NCI-H510A (cell line): Measurements from ENCODE around the gene HS3ST6.
A peak's percentile ranks its signal among the peaks of the same experiment; 100 is the strongest.
"Not testable (repeated sequence)": the region's sequence is repeated elsewhere in the genome, so short reads cannot be mapped to it uniquely, and the experiment has no call there.

Experiments used
- DNase-seq: peaks from one replicate; lab custom pipeline; 2025; lab: John Stamatoyannopoulos, UW

The HS3ST6 gene

DNA sequence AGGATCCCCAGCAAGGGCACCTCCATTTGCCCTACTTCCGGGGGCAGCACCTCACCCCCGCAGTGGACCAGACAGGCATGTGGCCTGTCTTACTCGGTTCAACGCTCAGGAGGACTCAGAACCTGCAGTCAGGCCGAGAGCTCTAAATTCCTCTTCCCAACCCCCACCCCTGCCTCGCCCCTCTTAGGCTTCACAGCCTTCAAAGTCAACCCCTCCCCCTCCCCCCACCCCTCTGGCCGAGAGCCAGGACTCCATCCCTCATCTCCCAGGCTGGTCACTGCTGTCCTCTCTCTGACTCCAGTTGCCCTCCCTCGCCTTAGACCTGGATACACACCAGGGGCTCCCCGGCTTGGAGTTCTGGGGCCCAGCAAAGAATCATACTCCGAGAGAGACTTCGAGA, 8.1 kb upstream of the HS3ST6 start:
- no peak for DNase-seq

DNA sequence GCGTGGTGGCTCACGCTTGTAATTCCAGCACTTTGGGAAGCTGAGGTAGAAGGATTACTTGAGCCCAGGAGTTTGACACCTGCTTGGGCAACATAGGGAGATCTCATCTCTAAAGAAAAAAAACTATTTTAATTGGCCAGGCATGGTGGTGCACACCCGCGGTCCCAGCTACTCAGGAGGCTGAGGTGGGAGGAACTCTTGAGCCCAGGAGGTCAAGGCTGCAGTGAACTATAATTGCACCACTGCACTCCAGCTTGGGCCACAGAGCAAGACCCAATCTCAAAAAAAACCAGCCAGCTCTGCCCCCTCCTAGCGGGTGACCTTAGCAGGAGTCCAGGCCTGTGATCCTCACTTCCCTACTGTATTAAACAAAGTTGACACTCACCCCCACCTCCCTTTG, 5.9 kb upstream of the HS3ST6 start:
- DNase-seq = no peak

- DNase-seq = no peak
These were observed 5.3 kb upstream of the HS3ST6 start for GRCh38 chr16:1923299-1924034.

GRCh38 chr16:1922357-1922756, 4.1 kb upstream of the HS3ST6 start:
- DNase-seq = no peak

DNA sequence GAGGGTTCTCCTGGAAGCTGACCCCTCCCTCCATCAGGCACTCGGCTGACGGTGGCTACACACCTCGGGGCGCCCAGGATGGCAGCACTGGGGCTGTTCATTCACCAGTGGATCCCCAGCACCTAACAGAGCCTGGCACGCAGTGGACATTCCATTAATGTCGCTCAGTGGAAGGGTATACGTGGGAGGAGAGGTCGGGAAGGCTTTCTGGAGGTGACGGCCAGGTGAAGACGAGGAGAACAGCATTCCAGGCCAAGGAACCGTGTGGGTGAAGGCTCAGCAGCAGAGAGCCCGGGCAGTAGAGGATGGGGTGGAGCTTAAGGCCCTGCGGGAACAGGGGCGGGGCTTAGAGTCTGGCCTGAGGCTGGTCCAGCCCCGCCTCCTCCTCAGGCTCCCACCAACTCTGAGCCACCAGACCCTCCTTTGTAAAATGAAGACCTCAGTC, 2.5 kb upstream of the HS3ST6 start:
- no peak for DNase-seq

DNA sequence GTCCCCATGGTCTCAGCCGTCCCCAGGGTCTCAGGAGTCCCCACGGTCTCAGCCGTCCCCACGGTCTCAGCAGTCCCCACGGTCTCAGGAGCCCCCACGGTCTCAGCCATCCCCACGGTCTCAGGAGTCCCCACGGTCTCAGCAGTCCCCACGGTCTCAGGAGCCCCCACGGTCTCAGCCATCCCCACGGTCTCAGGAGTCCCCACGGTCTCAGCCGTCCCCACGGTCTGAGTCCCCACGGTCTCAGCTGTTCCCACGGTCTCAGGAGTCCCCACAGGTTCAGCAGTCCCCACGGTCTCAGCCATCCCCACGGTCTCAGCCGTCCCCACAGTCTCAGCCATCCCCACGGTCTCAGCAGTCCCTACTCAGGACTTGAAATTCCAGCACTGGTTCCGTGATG, 1.9 kb upstream of the HS3ST6 start:
- DNase-seq = not testable (repeated sequence)

- no peak for DNase-seq
These were observed 1.2 kb upstream of the HS3ST6 start for GRCh38 chr16:1919327-1919998.

DNA sequence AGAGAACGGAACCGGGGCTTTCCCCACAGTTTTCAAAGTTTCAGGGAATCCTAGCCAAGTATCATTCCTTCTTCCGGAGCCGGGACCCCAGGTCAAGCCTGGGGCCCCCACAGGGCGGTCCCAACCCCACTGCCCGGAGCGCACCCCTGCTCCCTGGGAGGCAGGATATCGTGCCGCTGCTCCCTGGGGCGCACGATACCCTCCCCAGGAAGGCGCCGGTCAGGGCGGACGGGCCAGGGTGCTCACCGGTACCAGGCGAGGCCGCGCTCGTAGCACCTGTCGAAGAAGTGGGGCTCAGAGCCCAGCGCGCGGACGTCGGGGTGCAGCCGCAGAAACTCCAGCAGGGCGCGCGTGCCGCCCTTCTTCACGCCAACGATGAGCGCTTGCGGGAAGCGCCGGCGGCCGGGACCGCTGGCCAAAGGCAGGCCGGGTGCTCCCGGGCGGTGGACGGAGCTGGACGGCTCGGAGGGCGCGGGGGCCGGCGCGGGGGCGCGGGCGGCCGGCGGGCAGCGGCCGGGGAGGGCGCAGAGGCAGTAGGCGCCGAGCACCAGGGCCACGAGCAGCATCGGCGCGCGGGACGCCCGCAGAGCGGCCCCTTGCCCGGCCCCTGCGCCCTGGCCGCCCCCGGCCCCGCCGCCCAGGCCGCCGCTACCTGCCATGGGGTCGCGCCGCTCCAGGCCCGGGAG, 407 bp downstream of the HS3ST6 start:
- DNase-seq = no peak

DNA sequence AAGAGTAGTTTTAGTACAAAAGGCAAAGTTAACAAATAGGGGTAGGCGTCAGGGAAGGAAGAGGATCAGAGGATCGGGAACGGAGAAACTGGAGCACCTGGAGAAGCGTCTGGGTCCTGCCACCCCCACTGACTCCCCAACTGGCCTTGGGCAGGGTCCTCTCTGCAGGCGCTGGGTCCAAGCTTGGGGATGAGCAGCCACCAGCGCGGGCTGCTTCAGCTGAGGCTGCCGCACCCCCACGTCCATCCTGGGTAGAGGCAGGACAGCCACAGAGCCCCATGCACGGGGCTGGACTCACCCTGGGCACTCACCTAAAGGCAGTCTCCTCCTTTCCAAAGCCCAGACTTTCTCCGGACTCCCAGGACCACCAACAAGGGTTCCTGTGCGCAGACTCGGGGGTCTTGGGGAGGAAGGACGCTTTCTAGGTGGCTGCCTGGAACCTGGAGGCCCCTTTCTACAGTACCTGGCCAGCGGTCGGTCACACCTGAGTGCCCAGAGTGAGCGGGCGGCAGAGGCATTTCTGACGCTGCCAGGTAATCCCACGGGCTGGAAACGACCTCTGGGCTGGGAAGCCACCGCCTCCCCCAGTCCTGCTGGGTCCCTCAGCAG, 1.1 kb downstream of the HS3ST6 start:
- no peak for DNase-seq

GRCh38 chr16:1916640-1916990, 1.6 kb downstream of the HS3ST6 start:
- no peak for DNase-seq

- no peak for DNase-seq
These were observed 2.2 kb downstream of the HS3ST6 start for GRCh38 chr16:1915732-1916639.

DNA sequence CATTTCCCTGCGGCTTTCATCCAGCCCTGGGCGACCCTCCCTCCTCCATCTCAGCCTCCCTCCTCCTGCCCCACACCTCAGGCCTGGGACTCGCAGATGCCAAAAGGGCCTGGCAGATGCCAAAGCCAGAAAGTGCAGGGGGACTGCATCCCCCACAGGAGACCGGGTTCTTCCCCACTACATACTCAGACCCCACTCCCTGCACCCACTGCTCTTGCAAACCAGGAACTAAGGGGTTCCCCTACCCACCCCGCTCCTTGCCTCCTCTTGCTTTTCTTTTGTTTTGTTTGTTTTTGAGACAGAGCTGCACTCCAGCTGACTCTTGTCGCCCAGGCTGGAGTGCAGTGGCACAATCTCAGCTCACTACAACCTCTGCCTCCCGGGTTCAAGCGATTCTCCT, 3.2 kb downstream of the HS3ST6 start:
- DNase-seq = no peak

DNA sequence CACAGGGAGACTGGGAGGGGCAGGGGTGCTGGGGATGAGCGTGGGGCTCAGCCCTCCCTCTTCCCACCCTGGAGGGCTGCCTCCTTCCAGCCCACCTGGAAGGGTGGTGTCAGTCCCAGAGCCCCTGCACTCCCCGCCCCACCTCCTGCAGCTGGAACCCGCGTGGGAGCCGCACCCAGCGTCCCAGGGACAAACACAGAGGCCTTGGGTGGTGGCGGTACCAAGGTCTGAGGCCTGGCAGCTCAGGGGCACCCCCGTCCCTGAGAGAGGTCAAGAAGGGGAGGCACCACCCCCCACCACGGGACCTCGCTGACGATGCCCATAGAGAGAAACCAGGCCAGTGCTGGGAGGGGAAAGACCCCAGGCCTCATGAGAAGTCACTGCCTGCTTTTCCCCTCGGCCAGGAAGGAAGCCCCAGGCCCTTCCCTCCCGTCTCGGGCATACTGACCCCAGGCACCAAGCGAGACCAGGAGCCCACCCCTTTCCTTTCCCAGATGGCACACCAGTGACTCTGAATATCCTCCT, 4.1 kb downstream of the HS3ST6 start:
- no peak for DNase-seq

DNA sequence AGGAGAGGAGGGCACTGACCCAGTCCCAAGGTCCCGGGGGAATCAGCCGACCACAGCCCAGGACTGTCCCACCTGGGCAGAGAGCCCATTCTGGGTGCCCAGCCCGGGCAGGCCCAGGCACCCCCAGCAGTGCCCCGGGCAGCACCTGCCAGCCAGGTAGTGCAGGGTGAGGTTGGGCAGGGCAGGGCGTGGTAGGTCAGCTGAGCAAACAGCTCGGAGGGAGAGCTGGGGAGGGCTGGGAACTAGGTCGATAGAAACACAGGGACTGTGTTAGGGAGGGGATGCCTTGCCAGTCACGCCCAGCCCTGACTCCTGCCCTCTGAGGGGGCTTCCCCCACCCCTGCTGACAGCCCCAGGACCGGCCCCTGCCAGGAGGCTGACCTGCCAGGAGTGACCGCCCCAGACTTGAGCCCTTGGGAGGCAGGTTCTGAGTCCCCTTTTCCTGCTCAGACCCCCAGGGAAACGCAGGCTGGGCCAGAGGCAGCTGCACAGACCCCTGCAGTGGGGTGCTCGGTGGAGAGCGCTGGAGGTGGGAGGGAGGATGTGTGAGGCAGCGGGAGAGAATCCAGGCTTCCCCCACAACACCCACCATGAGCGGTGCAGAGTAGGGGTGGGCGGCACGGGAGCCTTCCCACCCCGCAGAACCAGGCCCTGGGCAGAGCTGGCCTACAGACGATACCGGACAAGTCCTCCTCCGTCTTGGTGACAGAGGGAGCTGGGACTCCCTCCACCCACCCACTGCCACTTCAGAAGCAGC, 4.7 kb downstream of the HS3ST6 start:
- peak; percentile 38 for DNase-seq

DNA sequence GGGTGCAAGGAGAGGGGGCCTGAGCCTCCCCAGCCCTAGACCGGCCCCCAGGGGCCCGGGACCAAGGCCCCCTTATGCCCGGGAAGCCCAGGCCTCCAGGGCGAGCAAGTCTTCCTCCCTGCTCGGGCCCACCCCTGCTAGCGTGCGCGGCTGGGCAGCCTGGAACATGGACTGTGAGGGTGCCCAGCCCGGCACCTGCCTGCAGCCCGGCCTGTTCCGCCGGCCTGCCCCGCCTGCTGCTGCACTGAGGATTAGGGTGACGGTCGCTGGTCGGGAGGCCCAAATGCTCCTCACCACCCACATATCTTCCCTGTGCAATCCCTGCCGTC, 6.0 kb downstream of the HS3ST6 start:
- DNase-seq = no peak

- no peak for DNase-seq
These were observed 6.6 kb downstream of the HS3ST6 start for GRCh38 chr16:1911467-1912214.

GRCh38 chr16:1909561-1910231, 8.5 kb downstream of the HS3ST6 start:
- peak; percentile 49 for DNase-seq

GRCh38 chr16:1908983-1909382, 9.2 kb downstream of the HS3ST6 start:
- no peak for DNase-seq

DNA sequence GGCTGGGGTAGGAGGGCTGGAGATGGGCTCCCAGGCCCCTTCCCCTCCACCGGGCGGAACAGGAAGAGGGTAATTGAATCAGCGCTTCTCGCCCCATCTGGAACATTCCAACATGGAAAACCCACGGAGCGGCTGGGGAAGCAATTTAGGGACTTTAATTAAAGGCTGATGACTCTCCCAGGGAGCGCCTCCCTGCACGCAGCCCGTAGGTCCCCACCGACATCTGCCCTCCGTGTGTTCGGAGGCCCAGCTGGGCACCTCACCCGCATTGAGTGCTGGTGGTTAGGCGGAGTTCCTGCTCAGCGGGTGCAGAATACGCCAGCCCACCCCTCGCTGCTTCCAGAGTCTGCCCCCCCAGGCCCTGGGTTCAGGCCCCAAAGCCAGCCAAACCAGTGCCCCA, 10.0 kb downstream of the HS3ST6 start:
- DNase-seq = no peak
